Kasumi-1 (cell line): ENCODE results near the gene UBQLN1.
"Not testable (repeated sequence)": the region's sequence is repeated elsewhere in the genome, so short reads cannot be mapped to it uniquely, and the experiment has no call there.

Source experiments
- DNase-seq, 2 experiments: peaks; one replicate each; lab custom pipeline; 2025; lab: John Stamatoyannopoulos, UW

UBQLN1 gene

GRCh38 chr9:83707768-83708514 lies at the start of gene UBQLN1:
TSS of gene UBQLN1 (minus strand) at chr9:83707958. CDS start at chr9:83707679, 279 bp downstream.
- DNase-seq: peak; percentile 81 to 85

GRCh38 chr9:83754383-83754977 lies 46.7 kb upstream of the UBQLN1 start:
- DNase-seq: peak in 1 of 2 experiments; percentile 4

GRCh38 chr9:83749706-83750105 lies 41.9 kb upstream of the UBQLN1 start:
- no peak for DNase-seq

GRCh38 chr9:83744206-83744605 lies 36.4 kb upstream of the UBQLN1 start:
- no peak for DNase-seq

- DNase-seq: no peak
Observed at GRCh38 chr9:83733739-83734138, 26.0 kb upstream of the UBQLN1 start.

GRCh38 chr9:83728591-83729368 lies 21.0 kb upstream of the UBQLN1 start:
- not testable (repeated sequence) for DNase-seq

GRCh38 chr9:83724436-83724835 lies 16.7 kb upstream of the UBQLN1 start:
- no peak for DNase-seq

GRCh38 chr9:83722726-83723495 lies 15.2 kb upstream of the UBQLN1 start:
- no peak for DNase-seq

- DNase-seq: no peak
Observed at GRCh38 chr9:83721509-83721908, 13.8 kb upstream of the UBQLN1 start.

- no peak for DNase-seq
Observed at GRCh38 chr9:83715794-83716193, 8.0 kb upstream of the UBQLN1 start.

GRCh38 chr9:83715221-83715620 lies 7.5 kb upstream of the UBQLN1 start:
- no peak for DNase-seq

GRCh38 chr9:83714329-83714728 lies 6.6 kb upstream of the UBQLN1 start:
- peak; percentile 69 to 71 for DNase-seq

GRCh38 chr9:83708515-83709158 lies 879 bp upstream of the UBQLN1 start:
- DNase-seq: peak; percentile 42 to 46

GRCh38 chr9:83707518-83707767 lies 315 bp downstream of the UBQLN1 start:
- DNase-seq: peak in 1 of 2 experiments; percentile 62

GRCh38 chr9:83706676-83707517 lies 861 bp downstream of the UBQLN1 start:
- peak; percentile 46 to 49 for DNase-seq

- DNase-seq: not testable (repeated sequence)
Observed at GRCh38 chr9:83705219-83705651, 2.5 kb downstream of the UBQLN1 start.

GRCh38 chr9:83701769-83702168 lies 6.0 kb downstream of the UBQLN1 start:
- DNase-seq: no peak

GRCh38 chr9:83701286-83701685 lies 6.5 kb downstream of the UBQLN1 start:
- no peak for DNase-seq

GRCh38 chr9:83699615-83700014 lies 8.1 kb downstream of the UBQLN1 start:
- no peak for DNase-seq

- no peak for DNase-seq
Observed at GRCh38 chr9:83698976-83699585, 8.7 kb downstream of the UBQLN1 start.
